Chondrocyte (in vitro differentiated cells): Measurements from ENCODE around the gene GPRC5C. TPM values are rescaled to one million over a fixed set of nuclear protein-coding genes. Genes with fewer than 3 reads are reported as not detected.

Source experiments
- DNase-seq: peaks from one replicate; pipeline ENCODE4 v3.0.0; 2021; ENCODE audit warnings: mixed read lengths, low spot score
- H3K27ac Mint-ChIP-seq: one replicate; pipeline ENCODE4 v1.8.0; 2021; ENCODE audit warnings: mild to moderate bottlenecking, moderate library complexity, mixed read lengths; ENCODE audit not compliant: unreplicated experiment
- H3K27me3 Mint-ChIP-seq: 2 replicates; pipeline ENCODE4 v1.8.0; 2021; ENCODE audit warnings: low read depth, mixed read lengths
- H3K36me3 Mint-ChIP-seq: 2 replicates; pipeline ENCODE4 v1.8.0; 2021; ENCODE audit warnings: low read depth, mixed read lengths
- H3K4me1 Mint-ChIP-seq: 2 replicates; pipeline ENCODE4 v1.8.0; 2021; ENCODE audit warnings: low read depth, mild to moderate bottlenecking, mixed read lengths
- H3K4me3 Mint-ChIP-seq: one replicate; pipeline ENCODE4 v1.8.0; 2021; ENCODE audit warnings: mild to moderate bottlenecking, moderate library complexity, mixed read lengths; ENCODE audit not compliant: unreplicated experiment
- H3K9me3 Mint-ChIP-seq: 2 replicates; pipeline ENCODE4 v1.8.0; 2021; ENCODE audit warnings: low read depth, mixed read lengths
- total RNA-seq: library from RNA; stranded (reverse); gene quantifications from 3 replicates; pipeline ENCODE4 v1.2.1, GENCODE V29; 2021
- TF ChIP-seq, protein P1 (sequence below): fragments of 200-600 bp; sonication (generic); IDR thresholded peaks from 2 replicates; pipeline ENCODE4 v1.5.0; 2021; ENCODE audit warnings: antibody characterized with exemption, mild to moderate bottlenecking, moderate library complexity

GPRC5C gene
- total RNA-seq, 1 donor from 2014 or later, result 47.8 TPM

DNA sequence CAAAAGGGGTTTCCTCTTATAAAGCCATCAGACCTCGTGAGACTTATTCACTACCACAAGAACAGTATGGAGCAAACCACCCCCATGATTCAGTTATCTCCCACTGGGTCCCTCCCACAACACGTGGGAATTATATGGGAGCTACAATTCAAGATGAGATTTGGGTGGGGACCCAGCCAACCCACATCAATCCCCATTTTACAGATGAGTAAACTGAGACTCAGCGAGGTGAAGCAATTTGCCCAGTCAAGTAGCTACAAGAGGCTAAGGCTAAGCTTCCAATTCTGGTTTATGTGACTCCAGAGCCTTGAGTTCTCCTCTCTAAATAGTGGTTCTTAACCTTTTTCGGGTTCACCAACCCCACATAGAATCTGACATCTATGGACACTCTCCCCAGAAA lies 43.3 kb downstream of the GPRC5C start:
- no peak overlapping the region for H3K4me3 Mint-ChIP-seq
- peaks cover 6% of the 10 kb centered on the region for H3K9me3 Mint-ChIP-seq
- TF ChIP-seq, protein P1, sequence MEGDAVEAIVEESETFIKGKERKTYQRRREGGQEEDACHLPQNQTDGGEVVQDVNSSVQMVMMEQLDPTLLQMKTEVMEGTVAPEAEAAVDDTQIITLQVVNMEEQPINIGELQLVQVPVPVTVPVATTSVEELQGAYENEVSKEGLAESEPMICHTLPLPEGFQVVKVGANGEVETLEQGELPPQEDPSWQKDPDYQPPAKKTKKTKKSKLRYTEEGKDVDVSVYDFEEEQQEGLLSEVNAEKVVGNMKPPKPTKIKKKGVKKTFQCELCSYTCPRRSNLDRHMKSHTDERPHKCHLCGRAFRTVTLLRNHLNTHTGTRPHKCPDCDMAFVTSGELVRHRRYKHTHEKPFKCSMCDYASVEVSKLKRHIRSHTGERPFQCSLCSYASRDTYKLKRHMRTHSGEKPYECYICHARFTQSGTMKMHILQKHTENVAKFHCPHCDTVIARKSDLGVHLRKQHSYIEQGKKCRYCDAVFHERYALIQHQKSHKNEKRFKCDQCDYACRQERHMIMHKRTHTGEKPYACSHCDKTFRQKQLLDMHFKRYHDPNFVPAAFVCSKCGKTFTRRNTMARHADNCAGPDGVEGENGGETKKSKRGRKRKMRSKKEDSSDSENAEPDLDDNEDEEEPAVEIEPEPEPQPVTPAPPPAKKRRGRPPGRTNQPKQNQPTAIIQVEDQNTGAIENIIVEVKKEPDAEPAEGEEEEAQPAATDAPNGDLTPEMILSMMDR, result no peak
- no peaks in the 10 kb centered on the region for H3K36me3 Mint-ChIP-seq
- H3K27ac Mint-ChIP-seq, result no peak overlapping the region
- no peak for DNase-seq
- no peaks in the 10 kb centered on the region for H3K4me1 Mint-ChIP-seq
- peaks cover 59% of the 10 kb centered on the region for H3K27me3 Mint-ChIP-seq

DNA sequence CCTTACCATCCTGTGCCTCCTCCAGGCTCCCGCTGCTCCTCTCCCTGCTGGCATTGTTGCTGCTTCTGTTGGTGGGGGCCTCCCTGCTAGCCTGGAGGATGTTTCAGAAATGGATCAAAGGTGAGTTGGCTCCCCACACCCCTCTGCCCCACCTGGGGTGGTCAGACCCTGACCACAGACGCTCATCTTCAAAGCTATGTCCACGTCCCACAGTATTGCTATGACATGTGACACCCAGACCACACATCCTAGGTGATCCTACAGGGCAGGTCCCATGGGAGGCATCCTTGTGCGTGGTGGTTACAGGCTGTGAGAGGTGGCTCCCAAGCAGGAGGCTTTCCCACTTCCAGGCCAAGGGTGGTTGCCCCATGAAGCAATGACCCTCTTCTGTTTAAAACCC lies 45.5 kb downstream of the GPRC5C start:
- TF ChIP-seq, protein P1, result no peak
- Mint-ChIP-seq H3K27me3 (peaks cover 59% of the 10 kb centered on the region), H3K27ac (no peak overlapping the region)

DNA sequence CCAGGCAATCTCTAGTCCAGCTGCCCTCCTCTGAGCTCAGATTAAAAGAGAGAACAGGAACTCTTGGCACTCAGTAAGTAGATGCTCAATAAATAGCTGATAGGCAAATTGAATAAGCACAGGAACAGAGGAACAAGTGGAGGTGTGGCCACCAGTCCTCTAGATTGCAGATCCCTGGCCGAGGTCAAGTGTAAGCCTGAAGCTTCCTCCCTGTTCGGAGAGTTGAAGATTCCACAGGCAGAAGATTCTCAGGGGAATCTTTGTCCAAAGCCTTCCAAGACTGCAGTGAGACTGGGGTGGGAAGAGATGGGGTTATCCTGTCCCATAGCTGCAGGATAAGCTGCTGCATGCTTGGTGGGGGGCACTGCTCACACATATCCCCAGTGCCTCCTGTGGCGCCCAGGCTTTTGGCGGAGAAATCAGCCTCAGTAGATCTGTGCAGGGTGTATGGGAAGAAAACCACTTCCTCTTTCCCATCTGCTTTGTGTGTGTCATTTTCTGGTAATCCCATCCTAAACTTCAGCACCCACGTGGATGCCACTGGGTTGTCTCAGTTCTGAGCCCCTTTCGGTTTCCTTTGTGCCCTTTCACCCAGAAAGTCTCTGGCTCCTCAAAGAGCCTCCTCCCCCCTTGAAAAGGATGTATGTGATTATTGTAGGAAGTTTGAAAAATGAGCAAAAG lies 46.7 kb downstream of the GPRC5C start:
- Mint-ChIP-seq H3K36me3 (no peaks in the 10 kb centered on the region), H3K9me3 (peaks cover 6% of the 10 kb centered on the region), H3K27ac (no peak overlapping the region), H3K4me3 (no peak overlapping the region), H3K27me3 (peaks cover 60% of the 10 kb centered on the region), H3K4me1 (no peaks in the 10 kb centered on the region)
- TF ChIP-seq, protein P1, result no peak
- peak; percentile 40 for DNase-seq

More for the DNA sequence above, 45.5 kb downstream of the GPRC5C start:
- H3K9me3 Mint-ChIP-seq, result peaks cover 6% of the 10 kb centered on the region
- no peaks in the 10 kb centered on the region for H3K36me3 Mint-ChIP-seq
- H3K4me3 Mint-ChIP-seq, result no peak overlapping the region
- DNase-seq, result no peak
- H3K4me1 Mint-ChIP-seq, result no peaks in the 10 kb centered on the region

DNA sequence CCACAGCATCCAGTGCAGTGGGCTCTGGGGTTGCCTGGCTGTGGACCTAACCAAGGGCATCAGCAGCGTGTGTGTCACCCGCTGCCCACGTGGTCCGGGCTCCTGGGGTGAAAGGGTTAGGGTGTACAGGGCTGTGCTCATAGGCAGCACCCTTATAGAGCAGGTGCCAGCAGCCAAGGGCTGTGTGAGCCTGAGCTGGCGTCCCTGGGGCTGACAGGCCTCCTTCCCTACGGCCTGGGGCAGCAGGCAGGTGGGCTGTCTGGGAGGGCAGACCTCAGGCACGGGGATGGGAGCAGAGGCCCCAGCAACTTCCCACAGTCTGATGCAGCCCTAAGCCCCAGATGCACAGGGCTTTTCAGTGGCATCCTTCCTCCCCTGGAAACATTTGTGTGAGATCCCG lies 48.4 kb downstream of the GPRC5C start:
- Mint-ChIP-seq H3K27me3 (peaks cover 62% of the 10 kb centered on the region), H3K9me3 (peaks cover 6% of the 10 kb centered on the region), H3K36me3 (no peaks in the 10 kb centered on the region), H3K4me1 (no peaks in the 10 kb centered on the region), H3K27ac (no peak overlapping the region), H3K4me3 (no peak overlapping the region)
- peak; percentile 79 for DNase-seq
- TF ChIP-seq, protein P1, result no peak

DNA sequence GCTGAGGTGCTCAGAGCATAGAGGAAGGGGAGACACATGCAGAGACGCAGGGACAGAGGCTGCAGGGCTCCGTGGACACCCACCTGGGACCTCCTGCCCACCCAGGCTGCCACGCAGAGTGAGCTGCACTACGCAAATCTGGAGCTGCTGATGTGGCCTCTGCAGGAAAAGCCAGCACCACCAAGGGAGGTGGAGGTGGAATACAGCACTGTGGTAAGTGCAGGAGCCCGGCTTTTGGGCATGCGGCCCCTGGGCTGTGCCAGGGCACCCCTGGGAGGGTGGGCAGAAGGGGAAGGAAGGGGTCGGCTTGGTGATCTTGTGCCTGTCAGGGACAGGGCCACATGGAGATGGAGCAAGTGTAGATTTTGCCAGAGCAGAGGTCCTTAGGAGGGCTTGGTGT lies 49.7 kb downstream of the GPRC5C start:
- H3K27ac Mint-ChIP-seq, result no peak overlapping the region
- H3K27me3 Mint-ChIP-seq, result peaks cover 65% of the 10 kb centered on the region
- no peaks in the 10 kb centered on the region for H3K9me3 Mint-ChIP-seq

More for the DNA sequence above, 49.7 kb downstream of the GPRC5C start:
- no peak for DNase-seq
- no peaks in the 10 kb centered on the region for H3K36me3 Mint-ChIP-seq
- TF ChIP-seq, protein P1, result no peak
- H3K4me3 Mint-ChIP-seq, result no peak overlapping the region
- H3K4me1 Mint-ChIP-seq, result no peaks in the 10 kb centered on the region
